OCI-LY3 (cell line): ENCODE results near the gene NEDD4L.

Experiments used
- H2AFZ ChIP-seq: fragments of 200-600, 300-600 bp; shearing (Covaris generic); 2 replicates; pipeline ENCODE4 v1.6.0; 2014; ENCODE audit warnings: antibody characterized with exemption, low read depth, low read length
- H3K27ac ChIP-seq: fragments of 200-600, 300-600 bp; sonication (generic); 2 replicates; pipeline ENCODE4 v1.5.1; 2014; ENCODE audit warnings: mild to moderate bottlenecking, low read length, moderate library complexity, mixed read lengths
- H3K27me3 ChIP-seq: fragments of 200-600, 300-600 bp; sonication (generic); 2 replicates; pipeline ENCODE4 v1.6.1; 2014; ENCODE audit warnings: low read depth, low read length, mixed read lengths
- H3K36me3 ChIP-seq: fragments of 200-600, 300-600 bp; sonication (generic); replicated peaks from 2 replicates; pipeline ENCODE3; 2014; ENCODE audit warnings: low read depth, low read length, mixed read lengths
- H3K4me1 ChIP-seq: fragments of 300-600, 200-600 bp; sonication (generic); 2 replicates; pipeline ENCODE4 v1.6.1; 2014; ENCODE audit warnings: low read length, mixed read lengths
- H3K4me2 ChIP-seq: fragments of 200-600, 300-600 bp; sonication (generic); 2 replicates; pipeline ENCODE4 v1.6.1; 2014; ENCODE audit warnings: low read length, mixed read lengths
- H3K4me3 ChIP-seq: fragments of 300-600, 200-600 bp; sonication (generic); 2 replicates; pipeline ENCODE4 v1.5.1; 2014; ENCODE audit warnings: antibody characterized with exemption, mild to moderate bottlenecking, low read length, moderate library complexity
- H3K79me2 ChIP-seq: fragments of 300-600, 200-600 bp; shearing (Covaris generic); 2 replicates; pipeline ENCODE4 v1.6.1; 2014; ENCODE audit warnings: mild to moderate bottlenecking, low read length, mixed read lengths
- H3K9ac ChIP-seq: fragments of 300-600, 200-600 bp; shearing (Covaris generic); 2 replicates; pipeline ENCODE4 v1.6.0; 2014; ENCODE audit warnings: mild to moderate bottlenecking, low read length, moderate library complexity
- H3K9me3 ChIP-seq: fragments of 200-600, 300-600 bp; shearing (Covaris generic); 2 replicates; pipeline ENCODE4 v1.6.1; 2014; ENCODE audit warnings: low read length, mixed read lengths; ENCODE audit not compliant: insufficient read depth
- H4K20me1 ChIP-seq: fragments of 200-600, 300-600 bp; sonication (generic); 2 replicates; pipeline ENCODE4 v1.6.1; 2016; ENCODE audit warnings: low read length, mixed read lengths; ENCODE audit not compliant: insufficient read depth
- EZH2phosphoT487 ChIP-seq: fragments of 200-600 bp; shearing (Covaris generic); IDR thresholded peaks from 2 replicates; pipeline ENCODE4 v1.6.1; 2018; ENCODE audit warnings: antibody characterized with exemption, mixed run types, low read depth
- TF ChIP-seq, protein P1 (sequence below): fragments of 200-600, 300-600 bp; sonication (generic); IDR thresholded peaks from 2 replicates; pipeline ENCODE4 v1.5.1; 2014; ENCODE audit warnings: antibody characterized with exemption, low read length, low read depth

Gene NEDD4L

DNA sequence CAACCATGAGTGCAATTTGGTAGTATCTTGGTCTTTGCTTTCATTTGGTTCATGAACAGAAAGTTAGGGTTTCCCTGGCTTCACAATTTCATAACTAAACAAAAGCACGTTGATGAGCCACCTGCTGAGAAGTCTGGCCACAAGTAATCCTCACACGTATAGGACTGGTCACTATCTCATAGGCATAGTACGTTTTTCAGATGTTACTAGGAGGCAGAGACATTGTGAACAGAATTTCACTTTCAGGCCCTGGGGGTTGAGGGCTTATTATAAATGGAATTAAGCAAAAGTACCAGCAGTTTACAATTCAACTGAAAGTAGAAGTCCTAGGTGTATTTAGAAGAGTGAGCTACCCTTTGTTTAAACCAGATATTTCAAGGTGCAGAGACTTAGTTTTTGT lies 307.8 kb downstream of the NEDD4L start:
- Histone ChIP-seq H3K36me3 (peaks cover 71% of the 10 kb centered on the region), H2AFZ (no peak overlapping the region), H4K20me1 (no peaks in the 10 kb centered on the region), H3K4me2 (no peak overlapping the region), H3K9me3 (no peaks in the 10 kb centered on the region), H3K27me3 (no peaks in the 10 kb centered on the region), H3K4me3 (no peak overlapping the region), H3K27ac (no peak overlapping the region), H3K79me2 (no peaks in the 10 kb centered on the region), H3K9ac (no peak overlapping the region), H3K4me1 (peaks cover 44% of the 10 kb centered on the region)
- no peak for TF ChIP-seq EZH2phosphoT487
- TF ChIP-seq, protein P1, sequence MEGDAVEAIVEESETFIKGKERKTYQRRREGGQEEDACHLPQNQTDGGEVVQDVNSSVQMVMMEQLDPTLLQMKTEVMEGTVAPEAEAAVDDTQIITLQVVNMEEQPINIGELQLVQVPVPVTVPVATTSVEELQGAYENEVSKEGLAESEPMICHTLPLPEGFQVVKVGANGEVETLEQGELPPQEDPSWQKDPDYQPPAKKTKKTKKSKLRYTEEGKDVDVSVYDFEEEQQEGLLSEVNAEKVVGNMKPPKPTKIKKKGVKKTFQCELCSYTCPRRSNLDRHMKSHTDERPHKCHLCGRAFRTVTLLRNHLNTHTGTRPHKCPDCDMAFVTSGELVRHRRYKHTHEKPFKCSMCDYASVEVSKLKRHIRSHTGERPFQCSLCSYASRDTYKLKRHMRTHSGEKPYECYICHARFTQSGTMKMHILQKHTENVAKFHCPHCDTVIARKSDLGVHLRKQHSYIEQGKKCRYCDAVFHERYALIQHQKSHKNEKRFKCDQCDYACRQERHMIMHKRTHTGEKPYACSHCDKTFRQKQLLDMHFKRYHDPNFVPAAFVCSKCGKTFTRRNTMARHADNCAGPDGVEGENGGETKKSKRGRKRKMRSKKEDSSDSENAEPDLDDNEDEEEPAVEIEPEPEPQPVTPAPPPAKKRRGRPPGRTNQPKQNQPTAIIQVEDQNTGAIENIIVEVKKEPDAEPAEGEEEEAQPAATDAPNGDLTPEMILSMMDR: no peak

DNA sequence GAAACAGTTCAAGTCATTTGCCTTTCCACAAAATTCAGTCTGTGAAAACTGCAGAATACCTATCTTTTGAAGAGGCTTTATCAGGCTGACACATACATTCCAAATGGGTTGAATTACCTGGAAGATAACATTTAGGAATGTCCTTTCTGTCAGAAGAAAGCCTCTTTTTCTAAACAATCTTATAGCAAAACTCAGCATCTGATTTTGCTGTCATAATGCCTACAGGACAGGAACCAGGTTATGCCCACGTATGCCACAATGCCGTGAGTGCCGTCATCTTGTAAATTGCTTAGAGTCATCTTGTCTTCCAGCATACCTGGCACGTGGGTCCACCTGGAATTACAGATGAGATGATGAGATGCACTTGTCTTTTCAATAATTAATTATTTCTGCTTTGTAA lies 309.6 kb downstream of the NEDD4L start:
- H3K79me2 ChIP-seq: no peaks in the 10 kb centered on the region
- no peak overlapping the region for H2AFZ ChIP-seq
- H3K27me3 ChIP-seq: no peaks in the 10 kb centered on the region
- peaks cover 85% of the 10 kb centered on the region for H3K36me3 ChIP-seq
- H3K27ac ChIP-seq: no peak overlapping the region
- H3K9ac ChIP-seq: no peak overlapping the region
- no peaks in the 10 kb centered on the region for H3K9me3 ChIP-seq
- no peak for TF ChIP-seq EZH2phosphoT487
- TF ChIP-seq, protein P1: no peak
- peaks cover 38% of the 10 kb centered on the region for H3K4me1 ChIP-seq
- H3K4me3 ChIP-seq: no peak overlapping the region
- no peaks in the 10 kb centered on the region for H4K20me1 ChIP-seq
- H3K4me2 ChIP-seq: no peak overlapping the region

DNA sequence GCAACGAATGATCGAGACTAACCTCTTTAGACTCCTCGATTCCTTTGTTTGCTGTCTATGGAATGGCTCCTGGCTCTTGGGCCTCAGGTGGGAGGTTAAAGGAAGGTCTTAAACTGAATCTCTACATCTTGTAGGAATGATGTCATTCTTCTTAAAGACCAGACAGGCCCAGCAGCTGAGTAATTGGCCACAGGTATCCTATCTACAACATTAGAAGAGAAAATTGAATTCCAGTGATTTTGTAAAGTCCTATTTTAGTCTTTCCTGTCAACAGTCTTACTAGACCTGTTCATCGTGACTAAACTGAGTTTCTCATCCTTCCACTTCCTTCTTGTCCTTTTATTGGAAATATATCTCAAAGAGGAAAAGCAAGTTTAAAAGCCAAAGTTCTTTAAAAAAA lies 310.0 kb downstream of the NEDD4L start:
- Histone ChIP-seq H3K4me2 (no peak overlapping the region), H3K9ac (no peak overlapping the region), H2AFZ (no peak overlapping the region), H3K4me3 (no peak overlapping the region), H4K20me1 (no peaks in the 10 kb centered on the region), H3K27me3 (no peaks in the 10 kb centered on the region), H3K4me1 (peaks cover 33% of the 10 kb centered on the region), H3K27ac (no peak overlapping the region), H3K79me2 (no peaks in the 10 kb centered on the region), H3K36me3 (peaks cover 85% of the 10 kb centered on the region), H3K9me3 (no peaks in the 10 kb centered on the region)
- TF ChIP-seq EZH2phosphoT487: no peak
- TF ChIP-seq, protein P1: no peak

DNA sequence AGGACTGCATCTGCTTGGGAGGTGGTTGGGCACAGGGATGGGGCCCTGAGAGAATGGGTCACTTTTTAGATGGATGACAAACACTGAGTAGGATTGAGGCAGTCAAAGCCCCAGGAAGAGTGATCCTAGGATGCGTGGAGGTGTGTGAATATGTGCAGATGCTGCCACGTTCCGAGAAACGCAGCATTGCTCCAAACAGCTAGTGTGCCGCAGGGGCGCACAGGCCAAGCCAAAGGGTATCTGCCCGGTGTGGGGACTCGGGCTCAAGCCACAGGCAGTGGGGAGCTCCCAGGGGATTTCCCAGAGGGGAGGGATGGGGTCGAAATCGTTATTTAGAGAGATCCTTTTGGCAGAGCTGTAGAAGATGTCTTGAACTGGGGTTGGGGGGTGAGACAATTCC lies 310.8 kb downstream of the NEDD4L start:
- no peaks in the 10 kb centered on the region for H3K79me2 ChIP-seq
- H3K4me1 ChIP-seq: peaks cover 25% of the 10 kb centered on the region
- peaks cover 85% of the 10 kb centered on the region for H3K36me3 ChIP-seq
- H4K20me1 ChIP-seq: no peaks in the 10 kb centered on the region
- TF ChIP-seq EZH2phosphoT487: no peak
- TF ChIP-seq, protein P1: no peak
- H3K27ac ChIP-seq: no peak overlapping the region
- H3K9ac ChIP-seq: no peak overlapping the region
- no peak overlapping the region for H2AFZ ChIP-seq
- no peak overlapping the region for H3K4me3 ChIP-seq
- H3K9me3 ChIP-seq: no peaks in the 10 kb centered on the region
- H3K4me2 ChIP-seq: no peak overlapping the region
- no peaks in the 10 kb centered on the region for H3K27me3 ChIP-seq
